ENCODE results near the gene ZNF526. TPM values are rescaled to one million over a fixed set of nuclear protein-coding genes. Genes with fewer than 3 reads are reported as not detected.

Gene ZNF526
- total RNA-seq, 1 experiment from 2014 or later: 21.3 TPM

DNA sequence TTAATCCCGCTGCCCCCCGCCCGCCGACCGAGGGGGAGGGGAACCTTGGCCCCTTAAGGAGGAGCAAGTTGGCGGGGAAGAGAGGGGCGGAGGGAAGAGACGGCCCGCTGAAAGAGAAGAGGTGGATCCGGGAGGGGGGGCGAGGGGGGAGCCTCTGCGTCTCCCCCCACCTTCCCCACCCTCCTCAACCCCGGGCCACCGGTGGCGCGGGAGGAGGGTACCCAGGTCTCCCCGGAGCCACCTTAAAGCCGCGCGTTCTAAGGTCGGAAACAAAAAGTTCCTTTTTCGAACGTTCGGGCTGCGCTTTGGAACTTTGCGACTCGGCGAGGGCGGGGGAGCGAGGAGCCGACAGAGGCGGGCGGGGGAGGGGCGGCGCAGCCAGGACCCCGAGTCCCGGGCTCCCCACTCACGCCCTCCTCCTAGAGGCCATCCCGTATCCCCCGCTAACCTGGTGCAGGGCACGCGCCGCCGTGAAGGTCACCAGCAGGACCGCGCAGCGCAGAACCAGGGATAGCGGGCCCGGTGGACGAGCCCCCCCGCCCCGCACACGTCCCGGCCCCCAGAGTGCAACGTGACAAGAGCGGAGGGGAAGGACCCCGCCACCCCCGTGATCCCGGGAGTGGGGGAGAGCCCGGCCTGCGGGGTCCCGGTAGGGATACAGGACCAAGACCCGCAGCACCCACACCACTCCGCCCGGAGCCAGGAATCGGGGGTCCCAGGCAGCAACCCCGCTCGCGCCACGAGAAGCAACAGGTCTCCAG, 34.2 kb downstream of the ZNF526 start:
- intact Hi-C loops (cut with micrococcal nuclease; ENCODE audit: unreplicated experiment): loop anchor here (2.0 kb wide), 1 partner anchor 15 kb away; the partner anchor contains the start of gene CIC
- POLR2A ChIA-PET (ENCODE audit: low non-redundant PET): no interaction called here
- Histone ChIP-seq H3K9me3 (ENCODE audit: low read depth, low read length, poor library complexity, severe bottlenecking) (no peaks in the 10 kb centered on the region), H3K27me3 (replicated peaks; ENCODE audit: insufficient read depth, low read depth, low read length, poor library complexity) (no peaks in the 10 kb centered on the region), H3K4me1 (ENCODE audit: insufficient read depth, low read length, poor library complexity, severe bottlenecking) (peaks cover 39% of the 10 kb centered on the region), H3K36me3 (ENCODE audit: insufficient read depth, low read length, poor library complexity, severe bottlenecking) (peaks cover 13% of the 10 kb centered on the region), H3K27ac (ENCODE audit: low read depth, low read length, poor library complexity, severe bottlenecking) (peak overlapping the region; percentile 95), H3K4me3 (ENCODE audit: low read depth, low read length, poor library complexity, severe bottlenecking) (peak overlapping the region; percentile 91)
- TSS peak; percentile 40 for BruUV-seq (replicated peaks)
- TF ChIP-seq, protein P1, sequence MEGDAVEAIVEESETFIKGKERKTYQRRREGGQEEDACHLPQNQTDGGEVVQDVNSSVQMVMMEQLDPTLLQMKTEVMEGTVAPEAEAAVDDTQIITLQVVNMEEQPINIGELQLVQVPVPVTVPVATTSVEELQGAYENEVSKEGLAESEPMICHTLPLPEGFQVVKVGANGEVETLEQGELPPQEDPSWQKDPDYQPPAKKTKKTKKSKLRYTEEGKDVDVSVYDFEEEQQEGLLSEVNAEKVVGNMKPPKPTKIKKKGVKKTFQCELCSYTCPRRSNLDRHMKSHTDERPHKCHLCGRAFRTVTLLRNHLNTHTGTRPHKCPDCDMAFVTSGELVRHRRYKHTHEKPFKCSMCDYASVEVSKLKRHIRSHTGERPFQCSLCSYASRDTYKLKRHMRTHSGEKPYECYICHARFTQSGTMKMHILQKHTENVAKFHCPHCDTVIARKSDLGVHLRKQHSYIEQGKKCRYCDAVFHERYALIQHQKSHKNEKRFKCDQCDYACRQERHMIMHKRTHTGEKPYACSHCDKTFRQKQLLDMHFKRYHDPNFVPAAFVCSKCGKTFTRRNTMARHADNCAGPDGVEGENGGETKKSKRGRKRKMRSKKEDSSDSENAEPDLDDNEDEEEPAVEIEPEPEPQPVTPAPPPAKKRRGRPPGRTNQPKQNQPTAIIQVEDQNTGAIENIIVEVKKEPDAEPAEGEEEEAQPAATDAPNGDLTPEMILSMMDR (conservative IDR thresholded peaks at IDR 0.05; ENCODE audit: low read depth, low read length): no peak
- no peak for TF ChIP-seq EZH2 (IDR thresholded peaks at IDR 0.05; ENCODE audit: borderline replicate concordance, low read depth, low read length, poor library complexity, severe bottlenecking)
- peak; percentile 86 for DNase-seq (ENCODE audit: low spot score)
- CTCF ChIA-PET: no interaction called here

GRCh38 chr19:42254850-42255765, 35.0 kb downstream of the ZNF526 start, which contains the start of gene ERF:
Gene ERF (minus strand): TSS chr19:42255128. CDS start chr19:42254999, 129 bp downstream.
- no peak for TF ChIP-seq EZH2 (IDR thresholded peaks at IDR 0.05; ENCODE audit: borderline replicate concordance, low read depth, low read length, poor library complexity, severe bottlenecking)
- TF ChIP-seq, protein P1 (conservative IDR thresholded peaks at IDR 0.05; ENCODE audit: low read depth, low read length): no peak
- peak; percentile 95 for DNase-seq (ENCODE audit: low spot score)
- peak within 1 kb of the TSS; percentile 91 for H3K4me3 ChIP-seq (ENCODE audit: low read depth, low read length, poor library complexity, severe bottlenecking)
- CTCF ChIA-PET: no interaction called here
- H3K27ac ChIP-seq (ENCODE audit: low read depth, low read length, poor library complexity, severe bottlenecking): peak within 1 kb of the TSS; percentile 95
- H3K27me3 ChIP-seq (replicated peaks; ENCODE audit: insufficient read depth, low read depth, low read length, poor library complexity): no peaks in the 10 kb centered on the region
- H3K4me1 ChIP-seq (ENCODE audit: insufficient read depth, low read length, poor library complexity, severe bottlenecking): peaks cover 35% of the 10 kb centered on the region
- POLR2A ChIA-PET (ENCODE audit: low non-redundant PET): no interaction called here
- no TSS peak for BruUV-seq (replicated peaks)
- intact Hi-C loops (cut with micrococcal nuclease; ENCODE audit: unreplicated experiment): loop anchor here (2.0 kb wide), 1 partner anchor 14 kb away; the partner anchor contains the start of gene CIC
- H3K9me3 ChIP-seq (ENCODE audit: low read depth, low read length, poor library complexity, severe bottlenecking): no peaks in the 10 kb centered on the region
- H3K36me3 ChIP-seq (ENCODE audit: insufficient read depth, low read length, poor library complexity, severe bottlenecking): peaks cover 4% of the 10 kb centered on the region

Data from A673 (cell line).